Upper lobe of left lung (tissue), 6 donors: ENCODE results near the gene LRP2BP. TPM values are rescaled to one million over a fixed set of nuclear protein-coding genes. Genes with fewer than 3 reads are reported as not detected.

Source experiments
- ATAC-seq, 2 donors: fragments of 200-7000 bp; cut with Tn5 transposase; one replicate each; pipeline ENCODE4 v1.9.1; 2022; ENCODE audit warnings: mild to moderate bottlenecking in 2 of 2, moderate library complexity in 2 of 2; ENCODE audit not compliant: low FRiP score in 2 of 2
- DNase-seq, 2 donors: peaks; one replicate each; pipeline ENCODE4 v3.0.0-alpha.2; 2019 to 2020
- H3K27ac ChIP-seq, 4 donors: fragments of 200-600 bp; sonication (generic); one replicate each; pipeline ENCODE4 v1.5.1; 2016 to 2019
- H3K27me3 ChIP-seq, 4 donors: fragments of 200-600 bp; sonication (generic); one replicate each; pipeline ENCODE4 v1.5.1; 2017 to 2019
- H3K36me3 ChIP-seq, 4 donors: fragments of 200-600 bp; sonication (generic); one replicate each; pipeline ENCODE4 v1.5.1; 2016 to 2019
- H3K4me1 ChIP-seq, 4 donors: fragments of 200-600 bp; sonication (generic); one replicate each; pipeline ENCODE4 v1.5.1; 2018 to 2019
- H3K4me3 ChIP-seq, 4 donors: fragments of 200-600 bp; sonication (generic); one replicate each; pipeline ENCODE4 v1.5.1; 2017 to 2019; ENCODE audit warnings: mild to moderate bottlenecking in 2 of 4, moderate library complexity in 1 of 4
- H3K9me3 ChIP-seq, 4 donors: fragments of 200-600 bp; sonication (generic); one replicate each; pipeline ENCODE4 v1.5.1; 2018 to 2019
- EP300 ChIP-seq, 4 donors: sonication (generic); formaldehyde crosslinking; IDR thresholded peaks; one replicate each; pipeline ENCODE4 v1.5.1; 2017; ENCODE audit warnings: antibody characterized with exemption in 4 of 4, control low read depth in 2 of 4
- POLR2A ChIP-seq, 4 donors: fragments of 450-650 bp; IDR thresholded peaks; one replicate each; pipeline ENCODE4 v1.5.1; 2016 to 2017; ENCODE audit warnings: antibody characterized with exemption in 4 of 4, mild to moderate bottlenecking in 2 of 4
- POLR2AphosphoS5 ChIP-seq, 2 donors: sonication (generic); formaldehyde crosslinking; IDR thresholded peaks; one replicate each; pipeline ENCODE4 v1.5.1; 2017; ENCODE audit warnings: antibody characterized with exemption in 2 of 2
- WGBS, 2 donors: methylation state at CpG; one replicate each; pipeline ENCODE4 v1.1.5; 2017 to 2018; 5-methylcytosine and 5-hydroxymethylcytosine counted together
- total RNA-seq, 6 donors: library from RNA; depleted of rRNA in 4 of 6; stranded (reverse); fragments of >200 nt in 4 of 6; gene quantifications; one replicate each; pipeline versions ENCODE4 v1.1.0 to v1.2.1, GENCODE V29; 2016 to 2021
- TF ChIP-seq, protein P1 (sequence below), 6 experiments: fragments of 450-650 bp in 4 of 6; fragments of 200-600 bp in 2 of 6; sonication (generic) in 2 of 6; IDR thresholded peaks; one replicate each; pipeline ENCODE4 v1.5.1; 2016 to 2019; ENCODE audit warnings: antibody characterized with exemption in 6 of 6
- donor health status: DM: no; HTN: no; CAD: no; lungs with moderate emphysema.
- donor health status: DM: no; HTN: yes; CAD: no; lungs with severe emphysema.

Gene LRP2BP
- total RNA-seq, 6 donors from 2014 or later, result 0.40 to 4.7 (median 1.3) TPM

DNA sequence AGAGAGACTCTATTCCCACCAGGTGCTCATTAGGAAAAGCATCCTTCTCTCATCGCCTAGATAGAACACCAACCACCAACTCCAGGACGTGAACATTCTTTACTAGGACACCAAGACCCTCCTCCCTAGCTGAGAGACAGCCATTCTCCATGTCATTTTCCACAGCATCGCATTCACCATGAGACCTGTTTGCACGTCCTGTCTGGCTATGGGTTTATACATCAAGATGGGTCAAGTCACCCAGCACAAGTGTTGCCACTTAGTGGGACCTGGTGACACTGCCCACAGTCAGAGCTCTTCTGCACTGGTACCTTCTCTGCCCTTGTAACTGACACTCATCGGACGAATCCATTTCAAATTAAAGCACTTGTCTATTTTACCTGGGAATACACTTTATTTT is 17.5 kb downstream of the LRP2BP start:
- no peak for DNase-seq
- Histone ChIP-seq H3K27me3 (no peaks in the 10 kb centered on the region), H3K4me1 (no peaks in the 10 kb centered on the region), H3K9me3 (no peaks in the 10 kb centered on the region), H3K36me3 (no peaks in the 10 kb centered on the region), H3K27ac (no peak overlapping the region), H3K4me3 (no peak overlapping the region)
- TF ChIP-seq EP300 (IDR thresholded peaks at IDR 0.05) (no peak), POLR2AphosphoS5 (IDR thresholded peaks at IDR 0.05) (no peak), POLR2A (IDR thresholded peaks at IDR 0.05) (no peak)
- TF ChIP-seq, protein P1, sequence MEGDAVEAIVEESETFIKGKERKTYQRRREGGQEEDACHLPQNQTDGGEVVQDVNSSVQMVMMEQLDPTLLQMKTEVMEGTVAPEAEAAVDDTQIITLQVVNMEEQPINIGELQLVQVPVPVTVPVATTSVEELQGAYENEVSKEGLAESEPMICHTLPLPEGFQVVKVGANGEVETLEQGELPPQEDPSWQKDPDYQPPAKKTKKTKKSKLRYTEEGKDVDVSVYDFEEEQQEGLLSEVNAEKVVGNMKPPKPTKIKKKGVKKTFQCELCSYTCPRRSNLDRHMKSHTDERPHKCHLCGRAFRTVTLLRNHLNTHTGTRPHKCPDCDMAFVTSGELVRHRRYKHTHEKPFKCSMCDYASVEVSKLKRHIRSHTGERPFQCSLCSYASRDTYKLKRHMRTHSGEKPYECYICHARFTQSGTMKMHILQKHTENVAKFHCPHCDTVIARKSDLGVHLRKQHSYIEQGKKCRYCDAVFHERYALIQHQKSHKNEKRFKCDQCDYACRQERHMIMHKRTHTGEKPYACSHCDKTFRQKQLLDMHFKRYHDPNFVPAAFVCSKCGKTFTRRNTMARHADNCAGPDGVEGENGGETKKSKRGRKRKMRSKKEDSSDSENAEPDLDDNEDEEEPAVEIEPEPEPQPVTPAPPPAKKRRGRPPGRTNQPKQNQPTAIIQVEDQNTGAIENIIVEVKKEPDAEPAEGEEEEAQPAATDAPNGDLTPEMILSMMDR (IDR thresholded peaks at IDR 0.05), result no peak
- 88 to 98% methylated on average over 6 of the region's 6 CpGs for WGBS, 2 donors
- ATAC-seq, result no peak

DNA sequence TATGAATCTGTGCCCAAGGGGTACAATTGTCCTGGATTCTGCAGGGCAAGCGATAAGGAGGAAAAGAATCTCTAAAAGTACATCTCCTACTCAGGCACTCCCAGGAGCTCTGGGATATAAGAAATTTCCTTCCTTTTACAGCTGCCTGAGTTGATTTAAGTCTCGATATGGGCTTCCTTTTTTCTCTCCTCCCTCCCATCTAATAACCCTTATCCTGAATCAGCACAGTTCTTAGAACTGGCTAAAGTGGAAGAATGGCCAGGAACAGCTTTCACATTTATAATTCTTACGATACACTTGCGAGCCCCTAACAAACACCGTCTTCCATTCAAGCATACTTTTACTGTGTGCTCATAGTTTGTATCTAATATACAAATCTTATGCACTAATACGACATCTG is 21.2 kb downstream of the LRP2BP start:
- Histone ChIP-seq H3K4me1 (no peaks in the 10 kb centered on the region), H3K27me3 (no peaks in the 10 kb centered on the region), H3K9me3 (no peaks in the 10 kb centered on the region), H3K4me3 (no peak overlapping the region), H3K36me3 (peaks cover 3 to 13% (median 8%) of the 10 kb centered on the region in 4 donors), H3K27ac (no peak overlapping the region)
- ATAC-seq, result no peak
- WGBS, 2 donors, result 34 to 57% methylated on average over 6 of the region's 6 CpGs
- TF ChIP-seq EP300 (IDR thresholded peaks at IDR 0.05) (no peak), POLR2A (IDR thresholded peaks at IDR 0.05) (no peak), POLR2AphosphoS5 (IDR thresholded peaks at IDR 0.05) (no peak)
- TF ChIP-seq, protein P1 (IDR thresholded peaks at IDR 0.05), result no peak
- DNase-seq, result no peak

DNA sequence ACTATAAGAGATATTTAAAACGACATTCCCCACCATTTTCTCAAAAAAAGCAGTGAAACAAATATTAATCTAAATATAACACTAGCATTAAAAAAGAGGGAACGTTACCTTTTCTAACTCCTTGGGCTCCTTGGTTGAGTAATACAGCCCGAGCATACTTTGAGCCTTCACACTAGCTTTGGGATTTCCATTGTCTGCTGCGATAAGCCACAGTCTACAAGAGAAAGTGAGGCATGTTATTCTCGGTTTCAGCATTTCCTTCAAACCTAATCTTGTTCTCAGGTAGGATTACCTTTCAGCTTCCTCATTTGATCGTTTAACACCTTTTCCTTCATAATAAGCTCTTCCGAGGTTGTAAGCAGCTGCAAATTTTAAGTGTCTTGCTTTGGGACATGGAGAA is 21.7 kb downstream of the LRP2BP start:
- DNase-seq (no peak), ATAC-seq (no peak)
- H3K27me3 ChIP-seq, result no peaks in the 10 kb centered on the region
- H3K36me3 ChIP-seq, result peaks cover 3 to 13% (median 8%) of the 10 kb centered on the region in 4 donors
- 76 to 79% methylated on average over 7 of the region's 7 CpGs for WGBS, 2 donors
- H3K9me3 ChIP-seq, result no peaks in the 10 kb centered on the region
- TF ChIP-seq POLR2AphosphoS5 (IDR thresholded peaks at IDR 0.05) (no peak), POLR2A (IDR thresholded peaks at IDR 0.05) (no peak), EP300 (IDR thresholded peaks at IDR 0.05) (no peak)
- TF ChIP-seq, protein P1 (IDR thresholded peaks at IDR 0.05), result no peak
- H3K4me1 ChIP-seq, result no peaks in the 10 kb centered on the region
- no peak overlapping the region for H3K4me3 ChIP-seq
- H3K27ac ChIP-seq, result peak overlapping the region in 1 of 4 donors; percentile 37

DNA sequence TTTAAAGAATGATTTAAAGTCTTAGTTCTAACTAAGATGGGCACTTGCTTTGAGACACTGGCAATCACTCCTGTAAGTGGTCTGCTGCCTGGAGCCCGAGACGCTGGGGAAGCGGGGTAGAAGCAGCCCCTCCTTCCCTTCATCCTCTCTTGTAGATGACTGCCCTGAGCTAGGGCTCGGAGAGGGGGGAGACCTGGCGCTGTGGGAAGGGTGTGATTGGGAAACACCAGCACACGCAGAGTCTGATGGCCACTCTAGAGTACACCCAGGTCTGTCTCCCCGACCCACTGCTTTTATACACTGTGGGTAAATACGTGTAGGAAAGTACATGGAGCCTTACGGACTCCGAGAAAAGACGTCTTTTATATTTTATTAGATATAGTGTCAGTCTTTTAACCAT is 24.0 kb downstream of the LRP2BP start:
- DNase-seq, result no peak
- no peaks in the 10 kb centered on the region for H3K4me1 ChIP-seq
- 95 to 96% methylated on average over 11 of the region's 11 CpGs for WGBS, 2 donors
- TF ChIP-seq POLR2A (IDR thresholded peaks at IDR 0.05) (no peak), EP300 (IDR thresholded peaks at IDR 0.05) (no peak), POLR2AphosphoS5 (IDR thresholded peaks at IDR 0.05) (no peak)
- TF ChIP-seq, protein P1 (IDR thresholded peaks at IDR 0.05), result no peak
- H3K9me3 ChIP-seq, result no peaks in the 10 kb centered on the region
- no peaks in the 10 kb centered on the region for H3K27me3 ChIP-seq
- no peak overlapping the region for H3K4me3 ChIP-seq
- no peak overlapping the region for H3K27ac ChIP-seq
- H3K36me3 ChIP-seq, result peaks cover 3 to 13% (median 8%) of the 10 kb centered on the region in 4 donors
- no peak for ATAC-seq

DNA sequence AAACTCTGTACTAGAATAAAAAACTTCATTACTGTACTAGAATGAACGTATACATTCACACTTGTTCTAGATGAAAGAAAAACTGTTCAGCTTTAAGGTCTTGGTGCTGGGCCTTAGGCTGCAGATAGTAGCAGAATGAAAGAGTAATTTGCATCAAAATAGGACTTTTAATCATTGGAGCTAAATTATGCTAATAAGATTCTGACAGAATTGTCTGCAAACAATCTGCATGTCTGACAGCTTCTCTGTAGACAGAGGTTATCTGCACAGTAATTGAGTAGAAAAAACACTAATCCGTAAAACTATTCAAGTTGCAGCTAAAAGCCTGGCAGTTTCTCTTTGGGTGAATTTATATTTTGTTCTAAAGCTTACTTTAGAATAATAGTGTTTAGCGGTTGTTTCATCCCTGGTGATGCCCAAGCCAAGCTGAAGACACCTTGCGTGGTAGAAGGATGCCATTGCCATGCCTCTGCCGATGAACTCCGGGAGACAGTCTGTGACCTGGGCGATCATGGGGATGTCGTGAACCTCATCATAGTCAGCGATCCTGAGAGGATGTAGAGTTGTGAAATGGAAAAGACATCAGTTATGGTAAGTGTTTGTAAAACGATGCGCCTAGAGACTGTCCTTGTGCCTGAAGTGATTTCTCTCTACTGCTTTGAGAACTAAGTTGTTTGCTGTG is 25.3 kb downstream of the LRP2BP start:
- no peak overlapping the region for H3K4me3 ChIP-seq
- WGBS, 2 donors, result 96% methylated on average over 11 of the region's 11 CpGs
- no peaks in the 10 kb centered on the region for H3K27me3 ChIP-seq
- H3K9me3 ChIP-seq, result no peaks in the 10 kb centered on the region
- DNase-seq, result no peak
- TF ChIP-seq EP300 (IDR thresholded peaks at IDR 0.05), result no peak
- no peak for TF ChIP-seq POLR2AphosphoS5 (IDR thresholded peaks at IDR 0.05)
- TF ChIP-seq, protein P1 (IDR thresholded peaks at IDR 0.05), result no peak
- TF ChIP-seq POLR2A (IDR thresholded peaks at IDR 0.05), result no peak
- no peak for ATAC-seq
- H3K36me3 ChIP-seq, result peaks cover 3 to 17% (median 8%) of the 10 kb centered on the region in 4 donors
- no peaks in the 10 kb centered on the region for H3K4me1 ChIP-seq
- H3K27ac ChIP-seq, result no peak overlapping the region
